ENCODE results near the gene BLID.

The BLID gene

GRCh38 chr11:122140500-122140899 lies 24.5 kb upstream of the BLID start:
- DNase-seq (ENCODE audit: low read depth in 1 of 2, low spot score in 1 of 2), result no peak

DNA sequence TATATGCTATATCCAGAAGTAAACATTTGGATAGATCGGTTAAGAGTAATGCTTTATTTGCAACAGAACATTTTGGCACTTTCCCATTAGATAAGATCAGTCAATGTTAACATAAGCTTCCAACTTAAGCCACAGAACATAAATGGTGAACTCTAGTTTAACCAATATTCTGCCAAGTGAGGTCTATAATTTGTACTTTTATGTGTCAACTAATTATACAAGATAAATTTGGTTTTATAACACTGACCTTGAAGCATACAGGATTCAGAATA lies 23.5 kb upstream of the BLID start:
- DNase-seq (ENCODE audit: low read depth in 1 of 2, low spot score in 1 of 2), result no peak

DNA sequence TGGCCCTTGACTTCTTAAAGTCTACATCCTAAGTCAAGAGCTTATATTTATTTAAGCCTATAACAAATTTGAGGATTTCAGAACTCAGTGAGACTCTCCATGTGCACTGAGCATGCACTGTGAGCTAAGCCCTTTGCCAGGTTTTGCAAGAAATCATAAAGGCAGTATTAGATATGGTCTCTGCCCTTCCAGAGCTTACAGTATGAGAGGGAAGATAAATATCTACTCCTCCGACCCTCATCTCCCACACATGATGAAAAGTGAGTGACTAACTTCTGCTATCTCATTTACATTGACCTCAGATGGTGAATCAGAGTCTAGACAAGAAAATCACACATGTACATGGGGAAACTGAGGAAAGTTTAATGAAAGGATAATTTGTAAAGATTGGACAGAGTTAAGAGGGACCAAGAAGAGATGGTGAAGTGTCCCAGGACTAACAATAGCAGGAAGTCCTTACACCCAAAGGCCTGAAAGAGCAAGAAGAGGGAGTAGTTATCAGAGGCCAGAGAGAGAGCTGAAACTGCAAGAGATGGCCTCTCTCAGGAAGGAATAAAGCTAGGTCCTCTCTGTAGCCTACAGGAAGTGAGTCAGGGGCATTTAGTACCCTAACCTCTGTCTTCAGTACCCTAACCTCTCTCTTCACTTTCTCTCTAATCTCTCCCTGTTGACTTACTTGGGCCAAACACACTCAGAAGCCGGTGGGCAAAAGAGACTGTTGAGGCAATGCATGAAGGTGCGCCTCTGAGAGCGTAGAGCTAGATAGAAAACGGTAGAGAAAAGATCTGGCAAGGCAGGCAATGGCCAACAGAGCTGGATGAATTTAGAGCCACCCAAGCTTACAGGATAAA lies 23.0 kb upstream of the BLID start:
- no peak for DNase-seq (ENCODE audit: low read depth in 1 of 2, low spot score in 1 of 2)

DNA sequence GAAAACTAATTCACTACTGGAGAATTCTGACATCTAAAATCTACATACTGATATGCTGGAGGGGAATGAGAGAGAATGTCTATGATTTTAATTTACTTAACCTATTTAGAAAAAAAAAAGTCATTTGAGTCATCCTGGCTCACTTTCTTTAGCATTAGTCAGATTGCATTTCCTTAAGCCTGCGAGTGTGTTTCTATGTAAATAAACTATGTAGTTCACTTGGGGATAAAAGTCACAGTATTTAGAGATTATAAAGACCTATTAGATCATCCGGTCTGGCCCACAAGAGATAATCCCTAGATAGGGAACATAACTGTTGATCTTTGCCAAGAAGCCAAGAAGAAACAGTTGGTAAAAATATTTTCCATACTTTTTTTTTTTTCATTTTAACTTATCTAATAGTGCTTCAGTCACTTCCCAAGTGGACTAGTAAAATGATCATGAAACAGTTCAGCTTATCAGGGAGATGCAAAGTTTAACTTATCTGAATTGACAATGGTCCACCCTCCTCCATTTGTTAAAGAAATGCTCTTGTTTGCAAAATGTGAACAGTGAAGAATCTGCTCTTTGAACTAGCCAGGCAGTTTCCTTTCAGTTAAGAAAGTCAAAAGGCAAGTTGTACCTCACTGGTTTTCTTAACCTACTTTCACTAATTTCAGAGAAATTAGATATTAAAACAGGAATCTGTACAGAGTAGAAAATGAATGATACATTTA lies 21.2 kb upstream of the BLID start:
- no peak for DNase-seq (ENCODE audit: low read depth in 1 of 2, low spot score in 1 of 2)

GRCh38 chr11:122131126-122131525 lies 15.1 kb upstream of the BLID start:
- no peak for DNase-seq (ENCODE audit: low read depth in 1 of 2, low spot score in 1 of 2)

GRCh38 chr11:122128146-122128545 lies 12.1 kb upstream of the BLID start:
- DNase-seq (ENCODE audit: low read depth in 1 of 2, low spot score in 1 of 2), result no peak

GRCh38 chr11:122127020-122127419 lies 11.0 kb upstream of the BLID start:
- DNase-seq (ENCODE audit: low read depth in 1 of 2, low spot score in 1 of 2), result no peak

DNA sequence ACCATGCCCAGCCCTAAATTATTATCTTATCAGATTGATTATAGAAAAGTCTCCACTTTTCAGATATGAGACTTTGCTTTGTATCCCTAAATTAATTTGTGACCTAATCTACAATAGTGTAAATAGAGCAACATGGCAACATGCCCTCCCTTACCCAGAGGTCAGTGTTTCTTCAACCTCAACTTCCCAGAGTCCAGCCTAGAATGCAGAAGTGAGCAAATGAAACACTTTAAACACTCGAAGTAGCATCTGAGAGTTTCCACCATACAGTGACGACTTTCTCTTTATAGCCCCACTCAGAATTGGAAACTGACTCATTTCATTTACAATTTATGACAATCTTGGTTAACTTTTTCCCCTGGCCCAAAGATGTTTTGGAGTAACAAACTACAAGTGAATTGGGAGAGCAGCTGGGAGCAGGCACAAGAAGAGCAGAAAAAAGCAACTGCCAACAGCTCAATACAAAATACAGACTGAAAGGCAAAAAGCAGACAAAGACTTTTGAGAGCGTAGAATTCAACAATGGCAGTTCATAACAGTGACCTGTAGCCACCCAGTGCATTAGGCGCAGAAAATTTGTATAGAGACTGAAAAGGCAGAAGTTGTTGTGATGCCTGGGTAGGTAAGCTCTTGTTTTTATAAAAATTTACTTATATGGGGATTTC lies 10.1 kb upstream of the BLID start:
- no peak for DNase-seq (ENCODE audit: low read depth in 1 of 2, low spot score in 1 of 2)

- DNase-seq (ENCODE audit: low read depth in 1 of 2, low spot score in 1 of 2), result no peak
Measured at GRCh38 chr11:122123263-122123929, 7.4 kb upstream of the BLID start.

DNA sequence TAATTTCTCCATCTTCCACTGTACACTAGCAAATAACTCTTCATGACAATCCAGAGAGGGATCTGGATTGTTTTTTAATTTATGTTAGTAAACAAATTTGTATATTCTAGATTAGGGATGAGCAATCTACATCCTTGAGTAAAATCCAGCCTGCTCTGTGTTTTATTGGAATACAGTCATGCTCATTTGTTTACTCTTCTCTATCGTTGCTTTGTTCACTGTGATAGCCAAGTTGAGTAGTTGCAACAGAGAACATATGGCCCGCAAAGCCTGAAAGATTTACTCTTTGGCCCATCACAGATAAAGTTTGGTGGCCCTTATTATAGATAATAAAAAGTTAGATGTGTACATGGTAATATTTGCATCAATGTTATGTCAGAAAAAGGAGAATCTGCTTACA lies 6.2 kb upstream of the BLID start:
- no peak for DNase-seq (ENCODE audit: low read depth in 1 of 2, low spot score in 1 of 2)

- DNase-seq (ENCODE audit: low read depth in 1 of 2, low spot score in 1 of 2), result no peak
Measured at GRCh38 chr11:122120096-122120495, 4.1 kb upstream of the BLID start.

GRCh38 chr11:122116591-122116990 lies 576 bp upstream of the BLID start:
- DNase-seq (ENCODE audit: low read depth in 1 of 2, low spot score in 1 of 2), result no peak

DNA sequence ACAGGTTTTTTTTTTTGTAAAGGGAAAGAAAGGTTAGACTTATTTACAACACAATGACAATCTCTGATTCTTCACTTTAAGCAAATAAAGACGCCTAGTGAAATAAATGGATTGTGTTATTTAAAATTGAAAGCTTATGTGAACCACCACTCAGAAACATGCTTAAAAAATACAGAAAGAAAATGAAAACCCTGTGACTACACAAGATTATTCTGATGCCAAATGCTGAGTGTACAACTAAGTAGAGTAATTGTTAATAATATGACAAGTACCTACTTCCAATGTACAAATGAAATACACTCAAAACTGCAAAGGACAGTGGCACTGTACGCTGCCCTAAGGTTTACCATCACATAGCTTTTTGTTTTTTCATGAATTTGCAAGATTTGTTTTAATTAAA lies 1.0 kb downstream of the BLID start:
- no peak for DNase-seq (ENCODE audit: low read depth in 1 of 2, low spot score in 1 of 2)

DNA sequence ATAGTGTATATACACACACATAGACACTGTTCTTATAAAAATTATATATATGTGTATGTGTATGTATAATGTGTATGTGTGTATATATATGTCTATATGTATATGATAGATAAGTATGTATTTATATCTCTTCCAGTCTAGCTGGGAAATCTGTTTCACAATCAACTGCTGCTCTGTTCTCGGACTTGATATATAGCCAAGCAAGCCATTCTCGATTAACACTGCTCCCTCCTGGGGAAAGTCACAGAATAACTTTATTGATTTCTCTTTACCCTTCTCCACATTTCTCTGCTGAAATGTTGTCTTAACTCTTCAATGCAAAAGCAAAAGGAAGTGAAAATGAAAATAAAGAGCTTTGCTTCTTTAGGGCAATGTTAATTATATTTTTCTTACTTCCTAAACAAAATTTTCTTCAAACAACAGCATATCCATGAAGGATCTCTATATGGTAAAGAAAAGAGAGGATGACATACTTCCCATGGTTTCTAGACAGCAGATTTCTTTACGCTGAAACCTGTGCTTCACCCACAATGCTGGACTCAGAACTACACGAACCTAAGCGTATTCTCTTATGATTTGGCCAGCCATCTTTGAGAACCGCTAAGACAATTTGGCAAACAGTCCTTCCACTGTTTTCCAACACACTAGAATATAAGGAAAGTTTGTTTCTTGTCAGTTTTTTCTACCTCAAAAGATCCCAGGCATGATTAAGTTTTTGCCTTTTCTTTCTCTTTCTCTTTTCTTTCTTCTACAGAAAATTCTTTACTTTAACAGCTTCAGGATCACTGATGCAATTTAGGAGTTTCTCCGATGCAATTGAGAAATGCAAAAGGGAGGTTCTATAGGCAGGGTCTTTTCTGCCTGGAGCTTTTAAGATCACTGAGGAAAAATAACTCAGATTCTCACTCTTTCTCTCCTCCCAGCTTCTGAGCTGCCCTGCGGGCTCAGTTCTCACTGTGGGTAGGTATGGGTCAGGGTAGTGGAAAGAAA lies 1.9 kb downstream of the BLID start:
- no peak for DNase-seq (ENCODE audit: low read depth in 1 of 2, low spot score in 1 of 2)

DNA sequence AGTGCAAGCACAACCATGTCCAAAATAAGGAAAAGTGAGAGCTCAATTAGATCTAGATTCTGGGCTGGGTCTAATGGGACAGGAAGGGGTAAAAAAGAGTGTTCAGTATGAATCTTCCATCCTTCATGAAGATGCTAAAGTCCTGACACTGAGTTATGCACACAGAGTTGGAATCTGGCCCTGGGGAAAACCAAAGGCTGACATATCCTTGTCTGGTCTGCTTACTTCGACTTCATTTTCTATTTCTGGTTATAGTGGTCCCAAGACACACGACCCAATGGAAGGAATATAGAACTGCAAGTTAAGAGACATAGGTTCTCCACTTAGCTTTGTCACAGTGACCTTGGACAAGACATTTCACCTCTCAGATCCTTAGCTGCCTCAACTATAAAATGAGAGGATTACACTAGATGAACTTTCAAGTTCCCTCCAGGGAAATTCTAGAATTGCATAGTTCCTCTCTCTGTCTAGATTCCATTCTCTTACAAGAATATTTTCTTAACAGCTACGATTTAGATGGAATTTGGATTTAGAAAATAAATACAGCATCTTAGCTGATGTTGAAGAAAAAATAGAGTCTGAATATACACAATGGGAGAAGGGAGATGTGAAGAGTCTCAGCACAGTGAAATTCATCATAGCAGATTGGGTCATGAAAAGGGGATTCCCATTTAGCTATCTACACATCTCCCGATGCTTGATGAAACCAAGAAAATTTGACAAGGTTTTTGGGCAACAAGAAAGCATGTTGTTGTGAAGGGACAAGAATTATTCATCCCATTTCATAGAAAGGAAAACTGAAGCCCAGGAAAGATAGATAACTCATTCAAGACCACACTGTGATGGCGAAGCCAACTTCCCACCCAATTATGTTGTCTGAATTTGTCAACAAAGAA lies 3.3 kb downstream of the BLID start:
- no peak for DNase-seq (ENCODE audit: low read depth in 1 of 2, low spot score in 1 of 2)

DNA sequence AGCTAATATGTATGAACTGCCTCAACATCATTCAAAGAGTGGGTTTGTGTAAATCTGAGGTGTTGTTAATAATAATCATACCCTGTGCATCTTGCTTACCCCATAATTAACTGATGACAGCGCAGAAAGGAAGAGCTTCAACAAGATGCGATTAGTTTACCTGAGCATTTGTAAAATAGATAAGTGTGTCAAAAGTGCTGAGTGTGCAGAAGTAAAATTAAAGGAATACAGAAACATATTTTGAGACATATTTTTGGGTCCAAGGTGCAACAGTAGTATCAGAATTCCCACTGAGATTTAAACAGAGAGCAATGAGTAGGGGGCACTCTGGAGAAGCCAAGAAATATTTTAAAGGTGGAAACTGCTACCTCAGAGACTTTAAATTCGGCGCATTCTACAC lies 6.1 kb downstream of the BLID start:
- no peak for DNase-seq (ENCODE audit: low read depth in 1 of 2, low spot score in 1 of 2)

DNA sequence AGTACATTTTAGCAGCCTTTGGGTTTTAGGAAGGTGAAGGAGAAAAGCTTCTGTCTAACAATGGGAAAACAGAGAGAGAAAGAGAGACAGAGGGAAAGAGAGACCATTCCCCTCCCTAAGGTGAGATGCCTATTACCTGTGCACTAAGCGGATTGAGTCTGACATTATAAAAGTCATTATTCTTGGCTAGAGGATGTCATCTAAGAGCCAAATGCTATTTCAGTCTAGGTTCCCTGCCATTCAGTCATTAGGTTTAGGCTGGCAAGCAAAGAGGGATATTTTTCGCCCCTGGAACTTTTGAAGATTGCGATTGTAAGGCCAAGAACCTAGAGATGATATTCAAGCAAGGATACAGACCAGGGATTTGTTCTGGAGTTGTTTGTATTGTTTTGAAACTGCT lies 7.2 kb downstream of the BLID start:
- DNase-seq (ENCODE audit: low read depth in 1 of 2, low spot score in 1 of 2), result no peak

DNA sequence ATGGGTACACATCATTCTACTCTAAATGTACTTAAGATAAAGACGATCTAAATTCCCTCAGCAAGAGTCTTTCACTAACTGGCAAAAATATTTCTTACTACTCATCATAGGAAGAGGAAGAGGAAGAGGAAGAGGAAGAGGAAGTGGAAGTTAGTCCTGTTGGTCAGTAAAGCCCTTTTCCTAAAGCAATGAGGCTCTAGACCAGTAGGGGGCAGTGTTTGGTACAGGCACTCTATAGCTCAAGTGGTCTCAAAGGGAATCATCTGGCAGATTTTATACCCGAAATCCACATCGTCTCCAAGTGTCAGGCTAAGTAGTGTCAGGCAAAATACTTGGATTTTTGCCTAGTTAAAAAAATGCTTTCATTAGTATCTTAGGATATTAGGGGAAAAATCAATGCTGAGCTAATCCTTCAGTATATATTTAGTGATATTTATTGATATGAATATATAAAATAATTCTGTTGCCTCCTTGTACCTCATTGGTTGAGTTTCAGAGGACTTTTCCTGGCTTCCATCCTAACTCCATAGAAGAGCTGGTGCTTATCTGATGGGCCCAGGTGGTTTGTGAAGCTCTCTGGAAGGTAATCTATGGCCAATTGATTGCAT lies 7.7 kb downstream of the BLID start:
- no peak for DNase-seq (ENCODE audit: low read depth in 1 of 2, low spot score in 1 of 2)

DNA sequence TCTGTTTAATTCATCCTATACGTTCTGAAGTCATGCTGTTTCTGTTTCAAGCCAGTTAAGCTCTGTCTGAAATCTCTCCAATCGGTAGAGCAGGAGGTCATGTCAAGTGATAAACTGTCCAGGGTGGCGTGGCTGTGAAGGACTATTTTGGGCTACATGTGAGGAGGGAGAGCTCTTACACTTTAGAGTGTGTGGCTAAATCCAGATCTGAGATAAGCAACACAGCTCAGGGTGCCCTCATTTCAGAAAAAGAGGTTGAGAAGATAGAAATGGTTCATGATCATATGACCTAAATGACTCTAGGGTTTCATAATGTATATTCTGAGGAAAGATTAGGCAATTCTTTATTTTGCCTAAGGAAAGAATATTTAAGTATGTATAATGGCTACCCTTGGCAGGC lies 8.4 kb downstream of the BLID start:
- DNase-seq (ENCODE audit: low read depth in 1 of 2, low spot score in 1 of 2), result no peak
